Measurements from ENCODE around the gene ZBED1. TPM values are rescaled to one million over a fixed set of nuclear protein-coding genes. Genes with fewer than 3 reads are reported as not detected.

The ZBED1 gene
- total RNA-seq, 1 experiment from 2014 or later: 15.1 TPM

GRCh38 chrX:2503591-2504500 is 3.1 kb upstream of the ZBED1 start:
- H4K20me1 ChIP-seq (ENCODE audit: insufficient read depth, low read depth, low read length): no peaks in the 10 kb centered on the region
- no peaks in the 10 kb centered on the region for H3K27me3 ChIP-seq (ENCODE audit: low read length)
- no peak overlapping the region for H3K4me2 ChIP-seq (ENCODE audit: low read depth, low read length, poor library complexity, severe bottlenecking)
- H3K79me2 ChIP-seq (ENCODE audit: low read length): peaks cover 15% of the 10 kb centered on the region
- no peak overlapping the region for H3K27ac ChIP-seq (ENCODE audit: low read length)
- no peak overlapping the region for H3K4me3 ChIP-seq (ENCODE audit: low read length)
- no peaks in the 10 kb centered on the region for H3K36me3 ChIP-seq (ENCODE audit: insufficient read depth, low read length)
- no peak overlapping the region for H2AFZ ChIP-seq (ENCODE audit: low read length)
- peaks cover 9% of the 10 kb centered on the region for H3K4me1 ChIP-seq (ENCODE audit: low read length)
- no peaks in the 10 kb centered on the region for H3K9me3 ChIP-seq (ENCODE audit: low read length)
- H3K9ac ChIP-seq (ENCODE audit: low read length): no peak overlapping the region
- DNase-seq: no peak
- no peaks in the 10 kb centered on the region for H3K9me2 ChIP-seq (replicated peaks; ENCODE audit: insufficient read depth, low read length)

GRCh38 chrX:2502668-2503519 is 2.1 kb upstream of the ZBED1 start:
- H3K4me3 ChIP-seq (ENCODE audit: low read length): no peak overlapping the region
- H2AFZ ChIP-seq (ENCODE audit: low read length): no peak overlapping the region
- H3K27ac ChIP-seq (ENCODE audit: low read length): no peak overlapping the region
- H3K79me2 ChIP-seq (ENCODE audit: low read length): peaks cover 25% of the 10 kb centered on the region
- H3K9me3 ChIP-seq (ENCODE audit: low read length): no peaks in the 10 kb centered on the region
- no peak overlapping the region for H3K9ac ChIP-seq (ENCODE audit: low read length)
- H3K4me2 ChIP-seq (ENCODE audit: low read depth, low read length, poor library complexity, severe bottlenecking): no peak overlapping the region
- no peaks in the 10 kb centered on the region for H3K9me2 ChIP-seq (replicated peaks; ENCODE audit: insufficient read depth, low read length)
- H3K36me3 ChIP-seq (ENCODE audit: insufficient read depth, low read length): no peaks in the 10 kb centered on the region
- peaks cover 14% of the 10 kb centered on the region for H3K4me1 ChIP-seq (ENCODE audit: low read length)
- no peak for DNase-seq
- no peaks in the 10 kb centered on the region for H3K27me3 ChIP-seq (ENCODE audit: low read length)
- H4K20me1 ChIP-seq (ENCODE audit: insufficient read depth, low read depth, low read length): no peaks in the 10 kb centered on the region

GRCh38 chrX:2502120-2502667 is 1.4 kb upstream of the ZBED1 start:
- Histone ChIP-seq H3K4me1 (ENCODE audit: low read length) (peaks cover 14% of the 10 kb centered on the region), H3K79me2 (ENCODE audit: low read length) (peaks cover 32% of the 10 kb centered on the region), H4K20me1 (ENCODE audit: insufficient read depth, low read depth, low read length) (no peaks in the 10 kb centered on the region), H3K9me2 (replicated peaks; ENCODE audit: insufficient read depth, low read length) (no peaks in the 10 kb centered on the region), H2AFZ (ENCODE audit: low read length) (no peak overlapping the region), H3K27ac (ENCODE audit: low read length) (no peak overlapping the region), H3K9me3 (ENCODE audit: low read length) (no peaks in the 10 kb centered on the region), H3K4me2 (ENCODE audit: low read depth, low read length, poor library complexity, severe bottlenecking) (no peak overlapping the region), H3K9ac (ENCODE audit: low read length) (no peak overlapping the region), H3K27me3 (ENCODE audit: low read length) (no peaks in the 10 kb centered on the region), H3K4me3 (ENCODE audit: low read length) (no peak overlapping the region), H3K36me3 (ENCODE audit: insufficient read depth, low read length) (peaks cover 4% of the 10 kb centered on the region; the same call in 1 of the 2 replicates)
- DNase-seq: no peak

GRCh38 chrX:2501559-2502102 is 855 bp upstream of the ZBED1 start:
- peak overlapping the region; percentile 83 for H3K4me2 ChIP-seq (ENCODE audit: low read depth, low read length, poor library complexity, severe bottlenecking)
- H4K20me1 ChIP-seq (ENCODE audit: insufficient read depth, low read depth, low read length): no peaks in the 10 kb centered on the region
- H3K9me2 ChIP-seq (replicated peaks; ENCODE audit: insufficient read depth, low read length): no peaks in the 10 kb centered on the region
- DNase-seq: no peak
- H2AFZ ChIP-seq (ENCODE audit: low read length): no peak overlapping the region
- no peak overlapping the region for H3K27ac ChIP-seq (ENCODE audit: low read length)
- peaks cover 4% of the 10 kb centered on the region; the same call in 1 of the 2 replicates for H3K36me3 ChIP-seq (ENCODE audit: insufficient read depth, low read length)
- peak overlapping the region; percentile 93 for H3K4me3 ChIP-seq (ENCODE audit: low read length)
- H3K4me1 ChIP-seq (ENCODE audit: low read length): peaks cover 14% of the 10 kb centered on the region
- peak overlapping the region; percentile 97; the same call in 1 of the 2 replicates for H3K9ac ChIP-seq (ENCODE audit: low read length)
- H3K9me3 ChIP-seq (ENCODE audit: low read length): no peaks in the 10 kb centered on the region
- H3K27me3 ChIP-seq (ENCODE audit: low read length): no peaks in the 10 kb centered on the region
- H3K79me2 ChIP-seq (ENCODE audit: low read length): peaks cover 36% of the 10 kb centered on the region

GRCh38 chrX:2500091-2500802 is 529 bp downstream of the ZBED1 start:
- Histone ChIP-seq H3K27ac (ENCODE audit: low read length) (peak overlapping the region; percentile 28), H3K4me2 (ENCODE audit: low read depth, low read length, poor library complexity, severe bottlenecking) (peak overlapping the region; percentile 83), H3K27me3 (ENCODE audit: low read length) (no peaks in the 10 kb centered on the region), H3K36me3 (ENCODE audit: insufficient read depth, low read length) (peaks cover 4% of the 10 kb centered on the region; the same call in 1 of the 2 replicates), H3K9me2 (replicated peaks; ENCODE audit: insufficient read depth, low read length) (no peaks in the 10 kb centered on the region), H3K4me3 (ENCODE audit: low read length) (peak overlapping the region; percentile 93), H2AFZ (ENCODE audit: low read length) (peak overlapping the region; percentile 67; the same call in 1 of the 2 replicates), H4K20me1 (ENCODE audit: insufficient read depth, low read depth, low read length) (0 out of 2 replicates have a peak, but pooled peaks cover 6% of the 10 kb centered on the region), H3K9ac (ENCODE audit: low read length) (peak overlapping the region; percentile 97), H3K79me2 (ENCODE audit: low read length) (peaks cover 49% of the 10 kb centered on the region), H3K9me3 (ENCODE audit: low read length) (no peaks in the 10 kb centered on the region), H3K4me1 (ENCODE audit: low read length) (peaks cover 14% of the 10 kb centered on the region)
- DNase-seq: peak; percentile 74

GRCh38 chrX:2499507-2499906 is 1.3 kb downstream of the ZBED1 start:
- Histone ChIP-seq H2AFZ (ENCODE audit: low read length) (no peak overlapping the region), H3K9me3 (ENCODE audit: low read length) (no peaks in the 10 kb centered on the region), H3K9me2 (replicated peaks; ENCODE audit: insufficient read depth, low read length) (no peaks in the 10 kb centered on the region), H3K4me2 (ENCODE audit: low read depth, low read length, poor library complexity, severe bottlenecking) (peak overlapping the region; percentile 83), H3K4me1 (ENCODE audit: low read length) (peaks cover 14% of the 10 kb centered on the region), H3K27me3 (ENCODE audit: low read length) (no peaks in the 10 kb centered on the region), H4K20me1 (ENCODE audit: insufficient read depth, low read depth, low read length) (0 out of 2 replicates have a peak, but pooled peaks cover 6% of the 10 kb centered on the region), H3K4me3 (ENCODE audit: low read length) (peak overlapping the region; percentile 93), H3K27ac (ENCODE audit: low read length) (peak overlapping the region; percentile 28), H3K36me3 (ENCODE audit: insufficient read depth, low read length) (peaks cover 4% of the 10 kb centered on the region; the same call in 1 of the 2 replicates), H3K9ac (ENCODE audit: low read length) (peak overlapping the region; percentile 97), H3K79me2 (ENCODE audit: low read length) (peaks cover 50% of the 10 kb centered on the region)
- no peak for DNase-seq

- Histone ChIP-seq H3K4me2 (ENCODE audit: low read depth, low read length, poor library complexity, severe bottlenecking) (peak overlapping the region; percentile 83), H4K20me1 (ENCODE audit: insufficient read depth, low read depth, low read length) (0 out of 2 replicates have a peak, but pooled peaks cover 6% of the 10 kb centered on the region), H2AFZ (ENCODE audit: low read length) (no peak overlapping the region), H3K4me3 (ENCODE audit: low read length) (peak overlapping the region; percentile 93), H3K4me1 (ENCODE audit: low read length) (peaks cover 14% of the 10 kb centered on the region), H3K9me2 (replicated peaks; ENCODE audit: insufficient read depth, low read length) (no peaks in the 10 kb centered on the region), H3K36me3 (ENCODE audit: insufficient read depth, low read length) (peaks cover 4% of the 10 kb centered on the region; the same call in 1 of the 2 replicates), H3K27me3 (ENCODE audit: low read length) (no peaks in the 10 kb centered on the region), H3K9me3 (ENCODE audit: low read length) (no peaks in the 10 kb centered on the region), H3K79me2 (ENCODE audit: low read length) (peaks cover 57% of the 10 kb centered on the region), H3K27ac (ENCODE audit: low read length) (peak overlapping the region; percentile 9; the same call in 1 of the 2 replicates), H3K9ac (ENCODE audit: low read length) (peak overlapping the region; percentile 97)
- DNase-seq: no peak
Measured at GRCh38 chrX:2498781-2499302, 1.9 kb downstream of the ZBED1 start.
